Activated CD4-positive, alpha-beta T cell treated with anti-CD3 and anti-CD28 coated beads for 24 hours (primary cell): ENCODE data around the gene PHLDB2.

Experiments
- DNase-seq, 2 donors: peaks; one replicate each; pipeline ENCODE4 v3.0.0-alpha.2; 2020; ENCODE audit warnings: low read depth in 2 of 2

Gene PHLDB2

GRCh38 chr3:111850537-111850936 lies 8.5 kb upstream of the PHLDB2 start:
- DNase-seq: no peak

- no peak for DNase-seq
Measured at GRCh38 chr3:111851511-111851954, 7.5 kb upstream of the PHLDB2 start.

- DNase-seq: no peak
Measured at GRCh38 chr3:111852540-111852939, 6.5 kb upstream of the PHLDB2 start.

- DNase-seq: no peak
Measured at GRCh38 chr3:111853068-111853467, 6.0 kb upstream of the PHLDB2 start.

- no peak for DNase-seq
Measured at GRCh38 chr3:111854990-111855389, 4.1 kb upstream of the PHLDB2 start.

- no peak for DNase-seq
Measured at GRCh38 chr3:111856501-111856900, 2.6 kb upstream of the PHLDB2 start.

GRCh38 chr3:111857474-111857873 lies 1.6 kb upstream of the PHLDB2 start:
- DNase-seq: no peak

- DNase-seq: no peak
Measured at GRCh38 chr3:111858642-111859041, 423 bp upstream of the PHLDB2 start.

- DNase-seq: peak; percentile 17 to 28
Measured at GRCh38 chr3:111859974-111860859, 1.2 kb downstream of the PHLDB2 start.

GRCh38 chr3:111861391-111861790 lies 2.3 kb downstream of the PHLDB2 start:
- DNase-seq: no peak

GRCh38 chr3:111862415-111862814 lies 3.4 kb downstream of the PHLDB2 start:
- no peak for DNase-seq

- no peak for DNase-seq
Measured at GRCh38 chr3:111862974-111863373, 3.9 kb downstream of the PHLDB2 start.

GRCh38 chr3:111863942-111864694 lies 5.1 kb downstream of the PHLDB2 start:
- DNase-seq: no peak

- DNase-seq: no peak
Measured at GRCh38 chr3:111864821-111865656, 6.0 kb downstream of the PHLDB2 start.

GRCh38 chr3:111867889-111868426 lies 8.9 kb downstream of the PHLDB2 start:
- no peak for DNase-seq

- DNase-seq: no peak
Measured at GRCh38 chr3:111870620-111871019, 11.6 kb downstream of the PHLDB2 start.

- no peak for DNase-seq
Measured at GRCh38 chr3:111871809-111872623, 13.0 kb downstream of the PHLDB2 start.

- DNase-seq: no peak
Measured at GRCh38 chr3:111872979-111873378, 13.9 kb downstream of the PHLDB2 start.

- no peak for DNase-seq
Measured at GRCh38 chr3:111874177-111874820, 15.2 kb downstream of the PHLDB2 start.

- DNase-seq: no peak
Measured at GRCh38 chr3:111881480-111881879, 22.4 kb downstream of the PHLDB2 start.
